Measurements from ENCODE around the gene ROR1.

DNA sequence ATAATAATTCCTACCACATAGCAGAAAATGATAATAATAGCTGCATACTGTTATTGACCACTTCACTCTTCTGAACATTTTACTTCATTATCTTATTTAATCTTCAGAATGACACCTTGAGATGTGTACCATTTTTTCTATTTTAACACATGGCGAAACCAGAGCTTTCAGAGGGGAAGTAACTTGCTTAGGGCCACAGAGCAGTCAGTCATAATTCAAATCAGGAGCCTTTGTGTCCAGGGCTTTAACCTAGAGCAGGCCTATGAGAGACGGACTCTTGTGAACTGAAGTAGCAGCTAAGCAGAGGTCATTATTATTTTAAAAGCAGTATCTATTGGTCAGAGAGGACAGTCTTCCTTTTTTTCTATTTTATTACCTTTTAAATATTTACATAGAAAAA is 114.0 kb downstream of the ROR1 start:
- TF ChIP-seq, protein P1, sequence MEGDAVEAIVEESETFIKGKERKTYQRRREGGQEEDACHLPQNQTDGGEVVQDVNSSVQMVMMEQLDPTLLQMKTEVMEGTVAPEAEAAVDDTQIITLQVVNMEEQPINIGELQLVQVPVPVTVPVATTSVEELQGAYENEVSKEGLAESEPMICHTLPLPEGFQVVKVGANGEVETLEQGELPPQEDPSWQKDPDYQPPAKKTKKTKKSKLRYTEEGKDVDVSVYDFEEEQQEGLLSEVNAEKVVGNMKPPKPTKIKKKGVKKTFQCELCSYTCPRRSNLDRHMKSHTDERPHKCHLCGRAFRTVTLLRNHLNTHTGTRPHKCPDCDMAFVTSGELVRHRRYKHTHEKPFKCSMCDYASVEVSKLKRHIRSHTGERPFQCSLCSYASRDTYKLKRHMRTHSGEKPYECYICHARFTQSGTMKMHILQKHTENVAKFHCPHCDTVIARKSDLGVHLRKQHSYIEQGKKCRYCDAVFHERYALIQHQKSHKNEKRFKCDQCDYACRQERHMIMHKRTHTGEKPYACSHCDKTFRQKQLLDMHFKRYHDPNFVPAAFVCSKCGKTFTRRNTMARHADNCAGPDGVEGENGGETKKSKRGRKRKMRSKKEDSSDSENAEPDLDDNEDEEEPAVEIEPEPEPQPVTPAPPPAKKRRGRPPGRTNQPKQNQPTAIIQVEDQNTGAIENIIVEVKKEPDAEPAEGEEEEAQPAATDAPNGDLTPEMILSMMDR (IDR thresholded peaks at IDR 0.05): no peak
- no peak for TF ChIP-seq POLR2A (IDR thresholded peaks at IDR 0.05)

Measured in thyroid gland (tissue), 4 donors.